ENCODE data around the gene PPP2R2B. TPM values are rescaled to one million over a fixed set of nuclear protein-coding genes. Genes with fewer than 3 reads are reported as not detected.

Gene PPP2R2B
- total RNA-seq, 1 experiment from 2014 or later: not detected

- no peak overlapping the region for H3K4me3 ChIP-seq (ENCODE audit: low read length)
- no peaks in the 10 kb centered on the region for H3K79me2 ChIP-seq (ENCODE audit: low read length)
- no peak overlapping the region for H2AFZ ChIP-seq (ENCODE audit: low read length)
- H3K4me1 ChIP-seq (ENCODE audit: insufficient read depth, low read length): no peaks in the 10 kb centered on the region
- no peaks in the 10 kb centered on the region for H3K36me3 ChIP-seq (ENCODE audit: low read depth, low read length)
- no peak for ATAC-seq
- intact Hi-C loops (cut with micrococcal nuclease): no loop called here
- peaks cover 61% of the 10 kb centered on the region for H3K27me3 ChIP-seq (ENCODE audit: low read length)
- TF ChIP-seq EZH2phosphoT487 (IDR thresholded peaks at IDR 0.05; ENCODE audit: borderline replicate concordance, low read length): no peak
- no peak for TF ChIP-seq EZH2 (IDR thresholded peaks at IDR 0.05; ENCODE audit: low read length, unreplicated experiment)
- TF ChIP-seq CTCF (conservative IDR thresholded peaks at IDR 0.05; ENCODE audit: low read depth, low read length): no peak
- DNase-seq: no peak
- no peaks in the 10 kb centered on the region for H4K20me1 ChIP-seq (ENCODE audit: low read length)
- ChIA-PET CTCF (interaction anchor here (0.7 kb wide), 1 partner anchor 215 kb away, joined by 3 read pairs; no protein-coding TSS in a partner anchor), POLR2A (ENCODE audit: unreplicated experiment) (no interaction called here)
- H3K27ac ChIP-seq (ENCODE audit: low read length): no peak overlapping the region
- H3K4me2 ChIP-seq (ENCODE audit: low read length): no peak overlapping the region
- no peaks in the 10 kb centered on the region for H3K9me2 ChIP-seq (replicated peaks; ENCODE audit: low read length)
- H3F3A ChIP-seq (ENCODE audit: low read length, unreplicated experiment): no peaks in the 10 kb centered on the region
- H3K9ac ChIP-seq (ENCODE audit: low read length): no peak overlapping the region
- H3K9me3 ChIP-seq (ENCODE audit: low read length): no peaks in the 10 kb centered on the region
- no TSS peak for BruUV-seq (replicated peaks)
Measured at GRCh38 chr5:146675636-146676035, 202.9 kb downstream of the PPP2R2B start.

- H3K4me3 ChIP-seq (ENCODE audit: low read length): no peak overlapping the region
- H3K4me2 ChIP-seq (ENCODE audit: low read length): no peak overlapping the region
- intact Hi-C loops (cut with micrococcal nuclease): no loop called here
- ATAC-seq (no peak), DNase-seq (no peak)
- no peak overlapping the region for H2AFZ ChIP-seq (ENCODE audit: low read length)
- no peaks in the 10 kb centered on the region for H3K4me1 ChIP-seq (ENCODE audit: insufficient read depth, low read length)
- H3K79me2 ChIP-seq (ENCODE audit: low read length): no peaks in the 10 kb centered on the region
- no peaks in the 10 kb centered on the region for H3K36me3 ChIP-seq (ENCODE audit: low read depth, low read length)
- ChIA-PET CTCF (no interaction called here), POLR2A (ENCODE audit: unreplicated experiment) (no interaction called here)
- no peaks in the 10 kb centered on the region for H3F3A ChIP-seq (ENCODE audit: low read length, unreplicated experiment)
- TF ChIP-seq EZH2phosphoT487 (IDR thresholded peaks at IDR 0.05; ENCODE audit: borderline replicate concordance, low read length) (no peak), EZH2 (IDR thresholded peaks at IDR 0.05; ENCODE audit: low read length, unreplicated experiment) (no peak), CTCF (conservative IDR thresholded peaks at IDR 0.05; ENCODE audit: low read depth, low read length) (no peak)
- peaks cover 73% of the 10 kb centered on the region for H3K27me3 ChIP-seq (ENCODE audit: low read length)
- H4K20me1 ChIP-seq (ENCODE audit: low read length): no peaks in the 10 kb centered on the region
- no TSS peak for BruUV-seq (replicated peaks)
- no peak overlapping the region for H3K9ac ChIP-seq (ENCODE audit: low read length)
- no peaks in the 10 kb centered on the region for H3K9me2 ChIP-seq (replicated peaks; ENCODE audit: low read length)
- H3K27ac ChIP-seq (ENCODE audit: low read length): no peak overlapping the region
- no peaks in the 10 kb centered on the region for H3K9me3 ChIP-seq (ENCODE audit: low read length)
Measured at GRCh38 chr5:146672866-146673265, 205.7 kb downstream of the PPP2R2B start.

DNA sequence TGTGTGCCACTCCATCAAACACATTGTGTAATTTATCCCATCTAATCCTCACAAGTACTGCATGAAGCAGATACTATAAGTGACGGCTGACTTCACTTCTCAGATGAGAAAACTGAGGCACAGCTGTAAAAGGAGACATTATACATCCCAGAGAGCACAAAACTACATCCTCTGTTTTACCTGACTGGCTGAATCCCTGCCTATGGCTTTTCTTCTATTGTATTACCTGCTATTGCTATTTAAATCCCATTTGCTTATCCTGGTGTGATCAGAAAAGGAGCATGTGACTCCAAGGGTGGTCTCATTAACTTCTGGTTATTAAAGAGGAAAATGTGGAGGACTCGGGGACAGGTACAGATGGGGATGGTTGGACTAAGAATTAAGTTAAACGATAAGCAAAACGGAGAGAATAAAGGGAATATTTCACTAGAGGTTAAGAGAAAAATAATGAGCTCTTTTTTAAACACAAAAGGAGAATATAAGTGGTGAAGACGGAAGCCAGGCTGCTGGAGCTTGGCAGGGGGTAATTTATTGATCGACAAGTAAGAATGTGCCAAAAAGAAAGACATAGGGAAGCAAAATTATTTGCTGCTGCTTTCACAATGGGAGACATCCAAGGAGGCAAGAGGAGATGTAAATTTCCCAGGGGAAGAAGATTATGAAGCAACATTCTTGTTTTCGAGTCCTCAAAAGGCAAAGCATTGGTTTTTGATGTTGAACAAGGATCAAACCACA is 206.8 kb downstream of the PPP2R2B start:
- no peaks in the 10 kb centered on the region for H3K9me2 ChIP-seq (replicated peaks; ENCODE audit: low read length)
- H3K27me3 ChIP-seq (ENCODE audit: low read length): peaks cover 63% of the 10 kb centered on the region
- no peak overlapping the region for H3K27ac ChIP-seq (ENCODE audit: low read length)
- no peak overlapping the region for H2AFZ ChIP-seq (ENCODE audit: low read length)
- BruUV-seq (replicated peaks): no TSS peak
- H3K4me1 ChIP-seq (ENCODE audit: insufficient read depth, low read length): no peaks in the 10 kb centered on the region
- H3F3A ChIP-seq (ENCODE audit: low read length, unreplicated experiment): no peaks in the 10 kb centered on the region
- intact Hi-C loops (cut with micrococcal nuclease): no loop called here
- H4K20me1 ChIP-seq (ENCODE audit: low read length): no peaks in the 10 kb centered on the region
- no peaks in the 10 kb centered on the region for H3K79me2 ChIP-seq (ENCODE audit: low read length)
- no peaks in the 10 kb centered on the region for H3K9me3 ChIP-seq (ENCODE audit: low read length)
- CTCF ChIA-PET: interaction anchor here (0.6 kb wide), 1 partner anchor 294 kb away, joined by 4 read pairs; no protein-coding TSS in a partner anchor
- POLR2A ChIA-PET (ENCODE audit: unreplicated experiment): no interaction called here
- no peak overlapping the region for H3K4me3 ChIP-seq (ENCODE audit: low read length)
- no peak overlapping the region for H3K4me2 ChIP-seq (ENCODE audit: low read length)
- TF ChIP-seq EZH2phosphoT487 (IDR thresholded peaks at IDR 0.05; ENCODE audit: borderline replicate concordance, low read length) (no peak), CTCF (conservative IDR thresholded peaks at IDR 0.05; ENCODE audit: low read depth, low read length) (no peak), EZH2 (IDR thresholded peaks at IDR 0.05; ENCODE audit: low read length, unreplicated experiment) (no peak)
- no peak overlapping the region for H3K9ac ChIP-seq (ENCODE audit: low read length)
- DNase-seq (no peak), ATAC-seq (no peak)
- H3K36me3 ChIP-seq (ENCODE audit: low read depth, low read length): no peaks in the 10 kb centered on the region

All from PC-3 (cell line).